Fibroblast of skin of right quadriceps (primary cell): ENCODE measurements around the gene MGAT1.
"Not testable (repeated sequence)": the region's sequence is repeated elsewhere in the genome, so short reads cannot be mapped to it uniquely, and the experiment has no call there.

ENCODE experiments used
- DNase-seq: peaks from one replicate; pipeline ENCODE4 v3.0.0-alpha.2; 2013

Gene MGAT1

GRCh38 chr5:180803181-180804128, 849 bp upstream of the MGAT1 start:
- DNase-seq: no peak

GRCh38 chr5:180801596-180802324, 846 bp downstream of the MGAT1 start:
- DNase-seq: no peak

- DNase-seq: peak; percentile 74
These were observed 2.5 kb downstream of the MGAT1 start for GRCh38 chr5:180799902-180800801.

GRCh38 chr5:180799194-180799593, 3.4 kb downstream of the MGAT1 start:
- no peak for DNase-seq

- no peak for DNase-seq
These were observed 4.4 kb downstream of the MGAT1 start for GRCh38 chr5:180798193-180798592.

GRCh38 chr5:180797256-180798192, 5.1 kb downstream of the MGAT1 start:
- DNase-seq: no peak

GRCh38 chr5:180795771-180796313, 6.8 kb downstream of the MGAT1 start:
- DNase-seq: no peak

GRCh38 chr5:180792965-180793287, 9.7 kb downstream of the MGAT1 start:
- no peak for DNase-seq

- no peak for DNase-seq
These were observed 10.2 kb downstream of the MGAT1 start for GRCh38 chr5:180792287-180792964.

GRCh38 chr5:180791611-180792213, 10.9 kb downstream of the MGAT1 start:
- DNase-seq: no peak

- DNase-seq: no peak
These were observed 12.1 kb downstream of the MGAT1 start for GRCh38 chr5:180790524-180790923.

- no peak for DNase-seq
These were observed 12.6 kb downstream of the MGAT1 start for GRCh38 chr5:180790020-180790419.

GRCh38 chr5:180788651-180789410, 13.8 kb downstream of the MGAT1 start:
- not testable (repeated sequence) for DNase-seq

GRCh38 chr5:180787711-180788431, 14.7 kb downstream of the MGAT1 start:
- DNase-seq: no peak

GRCh38 chr5:180786531-180787398, 15.8 kb downstream of the MGAT1 start:
- DNase-seq: no peak

- peak; percentile 83 for DNase-seq
These were observed 16.8 kb downstream of the MGAT1 start for GRCh38 chr5:180785794-180786221.

- DNase-seq: peak; percentile 79
These were observed 17.4 kb downstream of the MGAT1 start for GRCh38 chr5:180785121-180785781.
